Ishikawa (cell line): Measurements from ENCODE around the gene ANAPC16.

Experiments used
- CEBPB ChIP-seq: IDR thresholded peaks from 2 replicates; pipeline ENCODE4 v1.6.1; 2012
- CREB1 ChIP-seq: IDR thresholded peaks from 2 replicates; pipeline ENCODE4 v1.6.1; 2012; ENCODE audit warnings: low read depth
- EGR1 ChIP-seq: IDR thresholded peaks from 2 replicates; pipeline ENCODE4 v1.6.1; 2012
- EP300 ChIP-seq: IDR thresholded peaks from 2 replicates; pipeline ENCODE4 v1.6.1; 2012; ENCODE audit warnings: borderline replicate concordance
- FOXM1 ChIP-seq: IDR thresholded peaks from 2 replicates; pipeline ENCODE4 v1.6.1; 2012; ENCODE audit warnings: low read depth, borderline replicate concordance
- MAX ChIP-seq: IDR thresholded peaks from 2 replicates; pipeline ENCODE4 v1.6.1; 2012
- NFIC ChIP-seq: IDR thresholded peaks from 2 replicates; pipeline ENCODE4 v1.6.1; 2012
- RAD21 ChIP-seq: IDR thresholded peaks from 2 replicates; pipeline ENCODE4 v1.6.1; 2012; ENCODE audit warnings: low read depth
- REST ChIP-seq: IDR thresholded peaks from 2 replicates; pipeline ENCODE4 v1.6.1; 2012; ENCODE audit warnings: low read depth, mild to moderate bottlenecking
- TAF1 ChIP-seq: IDR thresholded peaks from 2 replicates; pipeline ENCODE4 v1.6.1; 2012; ENCODE audit warnings: low read depth, mild to moderate bottlenecking
- TCF12 ChIP-seq: IDR thresholded peaks from 2 replicates; pipeline ENCODE4 v1.6.1; 2012; ENCODE audit warnings: low read depth
- YY1 ChIP-seq: IDR thresholded peaks from 2 replicates; pipeline ENCODE4 v1.6.1; 2012; ENCODE audit warnings: low read depth
- ZBTB7A ChIP-seq: IDR thresholded peaks from 2 replicates; pipeline ENCODE4 v1.6.1; 2012; ENCODE audit warnings: low read depth

DNA sequence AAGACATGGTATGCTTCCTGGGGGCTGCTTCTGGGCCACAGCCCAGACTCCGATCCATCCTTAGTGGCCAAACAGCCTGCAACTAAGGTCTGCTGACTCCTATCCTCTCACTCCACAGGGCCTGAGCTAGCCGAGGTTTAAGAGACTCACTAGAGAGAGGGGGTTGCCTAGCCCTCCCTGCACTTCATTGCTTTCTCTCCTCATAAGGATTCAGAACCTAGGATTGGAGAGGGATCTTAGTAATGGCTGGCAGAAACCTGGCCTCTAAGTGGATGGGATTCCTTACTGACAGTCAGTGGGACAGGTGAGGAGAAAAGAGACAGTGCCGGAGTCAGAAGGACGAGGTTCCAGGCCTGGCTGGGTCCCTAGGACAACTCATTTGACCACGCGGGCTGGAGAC is 49.7 kb downstream of the ANAPC16 start:
- TF ChIP-seq YY1: no peak
- no peak for TF ChIP-seq CEBPB
- TF ChIP-seq EGR1: no peak
- TF ChIP-seq TCF12: no peak
- no peak for TF ChIP-seq RAD21
- TF ChIP-seq MAX: no peak
- TF ChIP-seq EP300: no peak
- no peak for TF ChIP-seq FOXM1
- no peak for TF ChIP-seq ZBTB7A
- no peak for TF ChIP-seq CREB1
- no peak for TF ChIP-seq NFIC
- no peak for TF ChIP-seq TAF1
- no peak for TF ChIP-seq REST
